T-helper 22 cell (primary cell): Measurements from ENCODE around the gene PAM.
"Not testable (repeated sequence)": the region's sequence is repeated elsewhere in the genome, so short reads cannot be mapped to it uniquely, and the experiment has no call there.

ENCODE experiments used
- DNase-seq: peaks from one replicate; pipeline ENCODE4 v3.0.0-alpha.2; 2020; ENCODE audit warnings: low read depth

Gene PAM

DNA sequence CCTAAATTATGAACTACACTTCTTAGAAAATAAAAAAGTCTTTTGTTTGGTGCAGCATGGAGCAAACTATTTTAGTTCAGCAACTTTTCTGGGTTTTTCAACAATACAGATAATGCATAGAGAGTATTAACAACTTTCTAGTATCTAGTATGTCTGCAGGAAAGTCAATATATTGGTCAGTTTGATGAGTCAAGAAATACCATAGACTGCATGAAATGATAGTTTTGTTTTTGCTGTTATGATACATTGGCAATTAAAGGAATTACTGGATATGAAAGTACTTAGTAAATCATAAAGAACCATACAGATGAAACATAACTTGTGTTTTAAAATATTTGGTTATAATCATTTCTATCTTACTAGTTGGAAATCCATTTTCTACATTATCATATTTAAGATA, 191.3 kb downstream of the PAM start:
- DNase-seq: no peak

DNA sequence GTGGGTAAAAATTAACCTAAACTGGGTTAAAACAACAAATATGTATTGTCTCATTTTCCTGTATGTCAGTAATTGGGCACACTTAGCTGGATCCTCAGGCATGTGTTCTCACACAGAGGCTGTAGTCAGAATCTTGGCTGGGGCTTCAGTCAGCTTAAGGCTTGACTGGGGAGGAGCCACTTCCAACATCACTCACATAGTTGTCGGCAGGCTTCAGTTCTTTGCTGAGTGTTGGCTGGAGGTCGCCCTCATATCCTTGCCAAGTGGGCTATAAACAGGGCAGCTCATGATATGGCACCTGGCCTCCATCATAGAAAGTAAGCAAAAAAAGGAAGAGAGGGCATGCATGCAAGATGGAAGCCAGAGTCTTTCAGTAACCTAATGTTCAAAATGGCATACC, 191.9 kb downstream of the PAM start:
- no peak for DNase-seq

DNA sequence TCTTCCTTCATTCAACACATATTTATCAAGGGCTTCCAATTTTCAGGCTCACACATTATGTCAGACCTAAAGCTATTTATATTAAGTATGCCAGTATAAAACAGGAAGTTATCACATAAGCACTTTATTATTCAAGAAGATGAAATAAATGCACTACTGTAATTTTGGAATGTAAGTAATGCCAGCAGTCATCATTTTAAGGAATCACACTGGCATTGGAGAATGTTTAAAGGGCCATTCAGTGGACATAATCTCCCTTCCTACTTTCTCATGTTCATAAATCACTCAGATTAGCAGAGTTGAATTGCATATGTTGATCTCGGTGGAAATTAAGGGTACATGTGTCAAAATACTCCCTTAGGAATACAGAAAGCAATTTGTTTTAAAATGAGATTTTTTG, 200.4 kb downstream of the PAM start:
- DNase-seq: no peak

DNA sequence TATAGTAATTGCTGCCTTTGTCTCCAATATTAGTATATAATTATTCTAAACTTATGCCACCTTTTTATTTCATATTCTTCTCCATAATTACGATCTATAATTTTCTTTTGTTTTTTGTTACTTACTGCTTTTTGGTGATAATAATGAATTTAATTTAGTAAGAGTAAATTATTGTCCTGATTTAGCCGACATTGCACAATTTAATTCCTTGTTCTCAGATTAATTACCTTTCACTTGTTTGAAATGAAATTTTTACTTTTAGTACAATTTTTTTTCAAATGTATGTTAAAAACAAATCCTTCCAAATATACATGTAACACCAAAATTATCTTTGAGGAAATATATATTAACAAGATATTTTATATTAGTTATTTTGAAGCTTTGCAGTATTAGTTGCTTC, 201.5 kb downstream of the PAM start:
- no peak for DNase-seq

DNA sequence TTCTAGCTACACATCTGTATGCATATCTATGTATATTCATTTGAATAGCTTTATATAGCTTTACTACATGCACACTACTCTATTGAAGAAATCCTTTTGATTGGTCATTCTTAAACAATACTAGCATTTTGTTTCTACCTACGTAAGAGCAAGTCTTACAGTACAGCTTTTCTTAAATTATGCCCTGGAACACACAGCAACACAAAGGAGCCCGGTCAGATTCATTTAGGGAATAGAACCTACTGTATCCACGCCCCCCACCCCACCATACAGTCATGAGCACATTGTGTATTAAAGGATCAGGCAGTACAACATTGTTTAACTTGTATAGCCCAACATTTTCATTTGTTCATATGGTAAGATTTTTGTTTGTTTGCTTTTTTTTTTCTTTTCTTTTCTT, 202.0 kb downstream of the PAM start:
- DNase-seq: no peak

DNA sequence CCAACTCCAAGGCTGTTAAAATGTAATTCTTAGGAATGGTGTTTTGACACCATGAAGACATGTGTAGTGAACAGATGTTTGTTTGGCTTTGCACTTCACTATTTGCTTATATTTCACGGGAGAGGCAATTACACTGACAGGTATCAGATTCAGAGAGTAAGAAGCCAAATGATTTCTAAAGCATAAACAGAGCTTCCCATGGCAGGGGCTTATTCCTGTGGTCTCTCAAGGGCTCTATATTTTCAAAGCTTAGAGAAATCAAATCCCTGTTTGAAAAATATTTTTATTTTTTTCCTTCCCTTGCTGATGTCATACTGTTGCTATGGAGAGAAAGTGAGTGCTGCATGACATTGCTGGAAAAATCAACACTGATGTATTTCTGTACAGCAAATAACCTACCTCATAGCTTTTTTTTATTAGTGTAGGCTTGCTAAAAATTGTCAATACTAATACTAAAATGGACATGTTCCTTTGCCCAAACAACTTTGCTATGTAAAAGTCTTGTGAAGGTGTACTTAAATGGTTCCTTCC, 203.4 kb downstream of the PAM start:
- DNase-seq: no peak

DNA sequence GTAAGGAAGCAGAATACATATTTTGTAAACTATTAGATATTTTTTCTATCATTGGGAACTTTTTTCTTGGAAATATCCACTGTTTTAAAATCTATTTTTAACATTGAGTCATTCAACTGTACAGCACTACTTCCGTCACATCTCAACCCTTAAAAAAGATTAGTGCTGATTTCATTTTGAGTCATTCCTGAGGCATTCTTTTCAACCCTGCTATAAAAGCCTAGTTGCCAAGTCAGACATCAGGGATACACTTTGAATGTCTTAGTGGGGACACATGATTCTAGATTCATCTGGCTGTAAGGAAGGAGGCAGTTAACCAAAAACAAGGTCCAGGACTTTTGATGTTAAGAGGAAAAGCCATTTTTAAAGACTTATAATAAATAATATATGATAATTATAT, 203.9 kb downstream of the PAM start:
- DNase-seq: no peak

DNA sequence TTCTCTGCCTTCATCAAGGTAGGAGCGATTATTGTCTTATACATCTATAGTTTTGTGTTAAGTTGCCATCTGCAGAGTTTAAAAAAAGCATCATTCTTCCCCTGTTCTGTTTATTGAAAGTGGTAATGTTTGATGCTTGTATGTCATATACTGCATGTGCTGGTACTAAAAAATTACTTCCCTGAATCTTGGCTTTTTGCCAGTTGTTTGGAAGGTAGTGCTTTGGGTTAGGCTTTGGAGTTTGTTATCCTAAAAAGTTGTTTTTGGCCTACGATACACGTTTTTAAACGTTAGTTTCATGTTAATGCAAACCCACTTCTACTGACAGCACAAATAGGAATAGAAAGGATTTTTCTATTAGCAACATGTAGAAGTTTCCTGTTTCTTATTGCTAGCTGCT, 206.6 kb downstream of the PAM start:
- DNase-seq: no peak

DNA sequence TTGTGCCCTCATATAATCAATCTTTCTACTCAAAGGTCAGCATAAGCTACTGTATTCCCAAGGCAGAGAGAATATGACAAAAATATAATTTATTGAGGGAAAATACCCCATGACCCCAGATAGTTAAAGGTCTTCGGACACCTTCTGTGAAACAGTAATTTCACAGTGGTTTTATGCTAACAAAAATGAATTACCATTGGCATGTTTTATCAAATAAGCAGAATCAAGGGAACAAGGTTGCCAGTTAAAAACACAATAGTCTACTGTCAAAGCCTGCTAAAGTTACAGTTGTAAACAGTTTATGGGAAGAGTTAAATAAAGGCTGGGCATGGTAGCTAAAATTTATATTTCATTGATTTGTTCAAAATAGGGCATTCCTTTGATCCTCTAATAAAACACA, 210.5 kb downstream of the PAM start:
- DNase-seq: no peak

DNA sequence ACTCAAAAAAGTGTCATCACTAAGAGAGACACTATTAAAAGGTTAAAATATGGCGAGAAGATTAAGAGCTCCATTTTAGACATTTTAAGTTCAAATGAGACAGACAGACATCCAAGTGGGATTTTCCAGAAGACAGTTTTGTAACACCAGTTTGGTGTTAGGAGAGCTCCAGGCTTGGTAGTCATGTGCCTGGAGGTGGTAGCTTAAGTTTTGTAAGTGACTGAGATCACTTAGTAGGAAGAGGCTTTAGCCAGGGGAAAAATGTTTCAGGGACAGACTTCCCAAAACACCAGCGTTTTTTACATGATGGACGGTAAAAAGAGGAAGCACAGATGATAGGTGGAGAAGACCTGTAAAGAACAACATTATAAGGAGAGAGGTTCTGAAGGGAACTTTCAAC, 214.5 kb downstream of the PAM start:
- no peak for DNase-seq

DNA sequence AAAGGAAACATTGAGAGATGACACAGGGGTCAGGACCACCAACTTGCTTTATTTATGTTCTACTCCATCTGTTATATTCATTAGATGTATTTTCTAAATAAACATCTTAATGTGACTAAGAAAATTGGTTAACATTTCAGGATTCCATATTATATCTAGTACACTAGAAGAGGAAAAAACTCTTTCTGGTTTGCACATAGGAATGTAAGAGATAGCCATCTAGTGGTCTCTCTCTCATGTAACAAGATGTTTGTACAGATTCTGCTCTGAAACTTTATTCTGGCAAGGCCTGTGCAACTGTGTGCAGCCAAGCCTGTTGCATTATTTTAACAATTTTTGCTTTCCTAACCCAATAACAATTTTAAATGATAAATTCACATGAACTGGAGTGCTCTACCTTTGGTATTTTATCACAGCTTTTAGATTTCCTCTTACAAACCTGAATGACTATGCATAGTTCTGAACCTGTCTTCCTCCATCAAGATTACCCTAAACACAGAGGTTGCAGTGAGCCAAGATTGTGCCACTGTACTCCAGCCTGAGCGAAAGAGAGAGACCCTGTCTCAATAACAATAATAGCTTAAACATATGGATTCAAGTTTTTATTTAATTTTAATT, 216.7 kb downstream of the PAM start:
- no peak for DNase-seq

DNA sequence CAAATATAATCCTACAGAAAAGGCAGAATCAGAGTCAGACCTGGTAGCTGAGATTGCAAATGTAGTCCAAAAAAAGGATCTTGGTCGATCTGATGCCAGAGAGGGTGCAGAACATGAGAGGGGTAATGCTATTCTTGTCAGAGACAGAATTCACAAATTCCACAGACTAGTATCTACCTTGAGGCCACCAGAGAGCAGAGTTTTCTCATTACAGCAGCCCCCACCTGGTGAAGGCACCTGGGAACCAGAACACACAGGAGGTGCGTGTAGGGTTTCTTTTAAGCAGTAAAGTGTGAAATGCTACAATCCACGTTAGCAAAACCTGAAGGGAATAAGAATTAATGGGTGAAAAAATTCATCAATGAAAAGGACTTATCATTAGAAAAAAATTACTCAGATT, 219.1 kb downstream of the PAM start:
- no peak for DNase-seq

DNA sequence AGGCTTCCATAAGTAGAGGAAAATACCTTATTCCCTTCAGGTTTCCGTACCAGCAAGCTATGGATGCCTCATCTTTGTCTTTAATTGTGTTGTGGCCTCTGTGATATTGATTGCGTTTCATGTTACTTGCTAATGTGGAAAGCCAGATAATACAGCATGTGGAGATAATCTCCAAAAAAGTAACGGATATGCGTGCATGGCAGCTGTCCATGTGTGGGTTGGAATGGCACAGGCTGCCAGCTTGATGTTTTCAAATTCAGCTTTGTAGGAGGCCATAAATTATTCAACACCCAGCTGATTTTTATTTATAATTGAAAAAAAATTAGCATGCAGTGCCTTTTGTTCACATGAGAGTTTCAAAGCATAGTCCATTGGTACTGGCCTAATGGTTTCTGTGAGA, 219.9 kb downstream of the PAM start:
- DNase-seq: no peak

DNA sequence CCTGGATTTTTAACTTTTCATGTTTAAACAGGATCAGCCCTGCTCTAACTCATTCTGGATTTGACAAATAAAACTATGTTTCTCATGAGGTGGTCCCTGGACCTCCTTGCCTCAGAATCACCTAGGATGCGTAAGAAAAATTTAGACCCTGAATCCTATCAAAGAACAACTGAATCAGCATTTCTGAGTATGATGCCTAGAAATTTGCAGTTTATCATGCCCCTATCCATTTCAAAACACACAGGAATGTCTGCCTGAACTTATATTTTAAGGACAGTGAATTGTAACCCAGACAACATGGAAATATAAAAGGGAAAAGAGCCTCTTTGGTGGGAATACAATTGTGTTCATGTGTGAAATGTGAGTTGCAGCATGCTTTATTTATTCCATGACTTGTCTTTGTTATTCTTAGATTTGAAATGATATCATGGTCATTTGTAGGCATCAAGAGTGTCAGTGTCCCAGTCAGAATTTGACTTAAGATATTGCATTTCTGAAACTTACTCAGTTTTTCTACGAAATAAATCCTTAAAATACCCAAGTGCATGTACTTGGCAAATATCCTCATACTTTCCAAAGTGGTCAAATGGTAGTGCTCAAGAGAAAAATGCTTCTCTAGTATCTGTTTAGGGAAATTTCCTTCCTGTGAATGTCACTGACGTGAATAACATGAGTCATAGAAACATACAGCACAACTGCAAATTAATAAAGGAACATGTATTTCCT, 220.5 kb downstream of the PAM start:
- DNase-seq: no peak

DNA sequence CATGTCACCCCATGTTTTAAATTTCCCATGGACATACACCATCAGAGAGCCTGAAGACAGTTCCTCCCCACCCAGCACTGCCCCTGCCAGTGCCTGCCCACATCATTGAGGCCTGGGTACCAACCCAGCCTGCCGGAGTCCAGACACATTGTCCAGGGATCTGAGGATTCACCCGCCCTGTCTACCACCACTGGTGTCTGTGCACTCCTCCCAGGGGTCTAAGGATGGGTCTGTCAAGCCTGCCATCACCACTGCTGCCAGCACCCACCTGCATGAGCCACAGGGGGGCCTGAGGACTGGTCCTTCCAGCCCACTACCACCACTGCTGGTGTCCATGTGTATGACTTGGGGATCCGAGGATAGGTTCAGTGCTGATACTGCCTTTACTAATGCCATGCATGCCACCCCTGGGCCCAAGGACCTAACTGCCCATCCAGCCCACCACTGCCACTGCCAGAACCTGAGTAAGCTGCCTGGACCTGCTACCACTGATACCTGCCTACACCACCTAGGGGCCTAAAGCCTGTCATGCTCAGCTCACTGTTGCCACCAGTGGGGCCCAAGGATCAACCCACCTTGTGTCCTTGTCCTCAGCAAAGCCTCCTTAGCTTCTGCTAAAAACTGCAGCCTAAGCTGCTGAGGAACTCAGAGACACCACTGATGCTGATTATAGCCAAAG, 227.0 kb downstream of the PAM start:
- no peak for DNase-seq

DNA sequence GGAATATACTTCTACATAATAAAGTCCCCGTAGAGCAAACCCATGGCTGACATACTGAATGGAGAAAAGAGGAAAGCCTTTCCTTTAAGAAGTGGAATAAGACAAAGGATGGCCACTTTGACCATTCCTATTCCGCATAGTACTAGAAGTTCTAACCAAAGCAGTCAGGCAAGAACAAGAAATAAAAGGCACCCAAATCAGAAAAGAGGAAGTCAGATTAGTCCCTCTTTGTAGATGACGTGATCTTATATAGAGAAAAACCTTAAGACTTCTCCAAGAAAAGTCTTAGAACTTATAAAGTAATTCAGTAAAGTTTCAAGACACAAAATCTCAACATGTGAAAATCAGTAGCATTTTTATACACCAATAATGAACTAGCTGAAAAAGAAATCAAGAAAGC, 231.0 kb downstream of the PAM start:
- no peak for DNase-seq

DNA sequence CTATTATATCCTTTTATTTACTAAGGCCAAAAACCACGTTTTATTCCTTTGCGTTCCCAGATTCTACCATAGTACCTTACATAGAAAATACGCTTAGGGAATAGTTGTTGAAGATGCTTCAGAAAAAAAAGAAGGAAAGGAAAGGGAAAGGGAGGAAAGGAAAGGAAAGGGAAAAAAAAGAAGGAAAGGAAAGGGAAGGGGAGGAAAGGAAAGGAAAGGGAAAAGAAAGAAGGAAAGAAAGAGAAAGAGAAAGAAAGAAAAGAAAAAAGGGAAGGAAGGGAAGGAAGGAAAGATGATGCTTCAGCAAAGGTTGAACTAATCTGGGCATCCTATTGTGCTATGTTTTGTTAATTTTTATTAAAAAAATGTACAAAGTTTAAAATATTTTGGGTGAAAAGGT, 233.4 kb downstream of the PAM start:
- no peak for DNase-seq

DNA sequence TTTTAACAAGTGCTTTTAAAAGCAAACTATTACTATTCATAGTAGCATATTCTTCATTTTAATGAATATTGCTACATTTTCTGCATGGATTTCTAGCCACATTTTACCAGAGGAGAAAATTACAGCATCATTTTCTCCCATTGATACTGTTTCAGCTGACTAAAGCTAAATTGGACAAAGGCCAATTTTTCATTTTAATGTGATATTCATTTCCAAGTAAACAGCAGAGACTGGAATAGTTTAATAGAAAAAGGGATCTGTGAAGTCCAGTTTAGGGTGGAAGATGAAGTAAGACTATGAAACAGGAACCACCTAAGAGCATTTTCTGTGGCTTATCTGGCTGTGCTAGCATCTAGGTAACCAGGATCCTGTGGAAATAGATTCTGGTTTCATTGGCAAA, 236.7 kb downstream of the PAM start:
- no peak for DNase-seq

DNA sequence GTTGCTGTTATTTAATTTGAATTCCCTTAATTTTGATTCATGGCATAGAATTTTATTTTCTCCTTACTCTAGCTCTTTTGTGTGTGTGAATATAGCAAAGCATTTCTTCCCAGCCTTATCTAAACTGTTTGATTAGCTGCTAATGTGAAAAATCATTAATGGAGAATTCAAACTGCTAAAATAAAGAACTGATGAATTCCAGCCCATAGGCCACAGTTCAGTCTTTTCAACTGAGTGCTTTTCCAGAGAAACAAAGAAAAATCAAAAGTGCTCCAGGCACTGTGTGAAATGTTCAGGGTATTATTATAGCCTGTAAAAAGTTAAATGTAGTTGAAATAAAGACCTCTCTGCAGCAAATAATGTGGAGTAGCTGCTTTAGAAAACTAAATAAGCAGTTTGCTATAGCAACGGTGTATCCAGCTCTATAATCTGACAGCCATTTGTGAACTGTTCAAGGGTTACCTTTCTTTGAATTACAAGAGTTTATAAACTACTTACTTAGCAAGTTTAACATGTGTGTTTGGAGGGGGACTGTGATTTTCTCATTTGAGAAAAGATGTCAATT, 241.0 kb downstream of the PAM start:
- DNase-seq: no peak

DNA sequence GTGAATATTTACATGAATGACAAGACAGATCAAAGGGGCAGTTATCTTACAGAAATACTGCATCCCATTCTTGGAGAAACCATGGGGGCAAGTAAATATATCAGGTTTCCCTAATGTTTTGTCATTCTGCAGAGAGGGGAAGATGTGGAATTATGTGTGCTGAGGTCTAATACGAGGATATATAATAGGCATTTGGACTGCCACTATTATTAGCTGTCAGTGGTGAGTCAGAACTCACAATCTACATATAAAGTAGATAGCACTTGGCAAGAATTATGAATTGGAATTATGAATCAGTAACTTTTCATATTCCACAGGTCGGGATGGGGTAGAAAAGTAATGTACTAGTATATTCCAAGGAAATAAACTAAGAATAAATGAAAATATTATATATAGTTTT, 243.1 kb downstream of the PAM start:
- no peak for DNase-seq

DNA sequence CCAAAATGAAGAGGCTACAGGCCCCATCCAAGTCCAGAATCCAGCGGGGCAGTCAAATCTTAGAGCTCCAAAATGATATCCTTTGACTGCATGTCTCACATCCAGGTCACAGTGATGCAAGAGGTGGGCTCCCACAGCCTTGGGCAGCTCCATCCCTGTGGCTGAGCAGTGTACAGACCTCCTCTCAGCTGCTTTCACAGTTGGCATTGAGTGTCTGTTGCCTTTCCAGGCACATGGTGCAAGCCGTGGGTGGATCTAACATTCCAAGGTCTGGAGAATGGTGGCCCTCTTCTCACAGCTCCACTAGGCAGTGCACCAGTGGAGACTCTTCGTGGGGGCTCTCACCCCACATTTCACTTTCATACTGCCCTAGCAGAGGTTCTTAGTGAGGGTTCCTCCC, 244.1 kb downstream of the PAM start:
- DNase-seq: no peak

DNA sequence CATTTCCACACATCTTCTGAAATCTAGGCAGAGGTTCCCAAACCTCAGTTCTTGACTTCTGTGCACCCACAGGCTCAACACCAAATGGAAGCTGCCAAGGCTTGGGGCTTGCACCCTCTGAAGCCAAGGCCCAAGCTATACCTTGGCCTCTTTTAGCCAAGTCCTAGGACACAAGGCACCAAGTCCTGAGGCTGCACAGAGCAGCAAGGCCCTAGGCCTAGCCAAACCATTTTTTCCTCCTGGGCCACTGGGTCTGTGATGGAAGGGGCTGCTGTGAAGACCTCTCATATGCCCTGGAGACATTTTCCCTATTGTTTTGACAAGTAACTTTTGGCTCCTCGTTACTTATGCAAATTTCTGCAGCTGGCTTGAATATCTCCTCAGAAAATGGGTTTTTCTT, 244.5 kb downstream of the PAM start:
- DNase-seq: not testable (repeated sequence)

DNA sequence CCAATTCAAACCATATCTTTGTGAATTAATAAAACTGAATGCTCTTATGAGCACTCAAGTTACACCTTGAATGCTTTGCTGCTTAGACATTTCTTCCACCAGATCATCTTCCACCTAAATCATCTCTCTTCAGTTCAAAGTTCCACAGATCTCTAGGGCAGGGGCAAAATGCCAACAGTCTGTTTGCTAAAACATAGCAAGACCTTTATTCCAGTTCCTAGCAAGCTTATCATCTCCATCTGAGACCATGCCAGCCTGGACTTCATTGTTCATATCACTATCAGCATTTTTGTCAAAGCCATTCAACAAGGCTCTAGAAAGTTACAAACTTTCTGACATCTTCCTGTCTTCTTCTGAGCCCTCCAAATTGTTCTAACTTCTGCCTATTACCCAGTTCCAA, 245.0 kb downstream of the PAM start:
- no peak for DNase-seq
